ENCODE data around the gene RTN4. TPM values are rescaled to one million over a fixed set of nuclear protein-coding genes. Genes with fewer than 3 reads are reported as not detected.

RTN4 gene
- total and polyA plus RNA-seq, 10 donors: 55.2 to 215 (median 155) TPM

- intact Hi-C loops (cut with DNase I; ENCODE audit: low total_unique reads): no loop called here
- Histone ChIP-seq H3K4me3 (no peak overlapping the region), H3K4me1 (peaks cover 4 to 84% (median 48%) of the 10 kb centered on the region in 6 donors), H3K36me3 (peaks cover 2 to 64% (median 21%) of the 10 kb centered on the region in 6 donors), H3K27ac (no peak overlapping the region), H3K9me3 (no peaks in the 10 kb centered on the region), H3K27me3 (replicated peaks in 1 of 7) (no peaks in the 10 kb centered on the region)
- TF ChIP-seq POLR2A (IDR thresholded peaks at IDR 0.05): no peak
- no peak for TF ChIP-seq CTCF (IDR thresholded peaks at IDR 0.05 in 8 of 11, conservative IDR thresholded peaks at IDR 0.05 in 3 of 11)
- no peak for TF ChIP-seq POLR2AphosphoS5 (IDR thresholded peaks at IDR 0.05)
- 72 to 93% (median 77%) methylated on average over 2 of the region's 2 CpGs for WGBS, 5 donors
- DNase-seq: no peak
Measured at GRCh38 chr2:54981385-54981784, 68.9 kb downstream of the RTN4 start.

GRCh38 chr2:54979321-54980044 is 70.8 kb downstream of the RTN4 start:
- DNase-seq: no peak

GRCh38 chr2:54977149-54977548 is 73.1 kb downstream of the RTN4 start:
- Histone ChIP-seq H3K4me1 (peaks cover 4 to 66% (median 40%) of the 10 kb centered on the region in 6 donors), H3K36me3 (peaks cover 0 to 60% (median 14%) of the 10 kb centered on the region in 6 donors), H3K27ac (peak overlapping the region in 4 of 8 donors; percentile 25 to 56 (median 41)), H3K27me3 (replicated peaks in 1 of 7) (no peaks in the 10 kb centered on the region), H3K4me3 (no peak overlapping the region), H3K9me3 (no peaks in the 10 kb centered on the region)
- TF ChIP-seq POLR2A (IDR thresholded peaks at IDR 0.05) (no peak), POLR2AphosphoS5 (IDR thresholded peaks at IDR 0.05) (no peak), CTCF (IDR thresholded peaks at IDR 0.05 in 8 of 11, conservative IDR thresholded peaks at IDR 0.05 in 3 of 11) (no peak)
- DNase-seq: no peak
- intact Hi-C loops (cut with DNase I; ENCODE audit: low total_unique reads): no loop called here
- 33 to 40% (median 35%) methylated on average over 2 of the region's 2 CpGs for WGBS, 5 donors

More at GRCh38 chr2:54979321-54980044, 70.8 kb downstream of the RTN4 start:
- H3K4me3 ChIP-seq: no peak overlapping the region
- no peak for TF ChIP-seq POLR2A (IDR thresholded peaks at IDR 0.05)
- TF ChIP-seq CTCF (IDR thresholded peaks at IDR 0.05 in 8 of 11, conservative IDR thresholded peaks at IDR 0.05 in 3 of 11): no peak
- TF ChIP-seq POLR2AphosphoS5 (IDR thresholded peaks at IDR 0.05): no peak
- H3K9me3 ChIP-seq: no peaks in the 10 kb centered on the region
- H3K27ac ChIP-seq: peak overlapping the region in 4 of 8 donors; percentile 7 to 26 (median 23)
- H3K36me3 ChIP-seq: peaks cover 0 to 53% (median 14%) of the 10 kb centered on the region in 6 donors
- H3K27me3 ChIP-seq (replicated peaks in 1 of 7): no peaks in the 10 kb centered on the region
- WGBS, 5 donors: 48 to 66% (median 59%) methylated on average over 4 of the region's 4 CpGs
- intact Hi-C loops (cut with DNase I; ENCODE audit: low total_unique reads): no loop called here
- H3K4me1 ChIP-seq: peaks cover 4 to 82% (median 50%) of the 10 kb centered on the region in 6 donors

All from spleen (tissue), 11 donors.